GM18507 (cell line): ENCODE results near the gene NSUN5.
"Not testable (repeated sequence)": the region's sequence is repeated elsewhere in the genome, so short reads cannot be mapped to it uniquely, and the experiment has no call there.

Source experiments
- DNase-seq: peaks from one replicate; pipeline ENCODE4 v3.0.0; 2011; ENCODE audit warnings: low read depth; ENCODE audit not compliant: insufficient read length; ENCODE audit errors: extremely low spot score
- FAIRE-seq: peaks from 2 replicates; lab custom pipeline; 2011; peaks lifted over from hg19 to GRCh38; lab: Jason Lieb, UNC

Gene NSUN5

GRCh38 chr7:73301108-73301507 lies 7.5 kb downstream of the NSUN5 start:
- FAIRE-seq = not testable (repeated sequence)

GRCh38 chr7:73299812-73300211 lies 8.8 kb downstream of the NSUN5 start:
- not testable (repeated sequence) for DNase-seq, FAIRE-seq

More at GRCh38 chr7:73301108-73301507, 7.5 kb downstream of the NSUN5 start:
- DNase-seq = not testable (repeated sequence)

- DNase-seq, FAIRE-seq: not testable (repeated sequence)
Measured at GRCh38 chr7:73297706-73298105, 10.9 kb downstream of the NSUN5 start.

- DNase-seq, FAIRE-seq: not testable (repeated sequence)
Measured at GRCh38 chr7:73297235-73297634, 11.4 kb downstream of the NSUN5 start.

- DNase-seq, FAIRE-seq: not testable (repeated sequence)
Measured at GRCh38 chr7:73277210-73277609, 31.4 kb downstream of the NSUN5 start.

- FAIRE-seq, DNase-seq: not testable (repeated sequence)
Measured at GRCh38 chr7:73267813-73268212, 40.8 kb downstream of the NSUN5 start.

- not testable (repeated sequence) for FAIRE-seq, DNase-seq
Measured at GRCh38 chr7:73266719-73267368, 41.8 kb downstream of the NSUN5 start.

- not testable (repeated sequence) for DNase-seq, FAIRE-seq
Measured at GRCh38 chr7:73262416-73262815, 46.2 kb downstream of the NSUN5 start.
